Measurements from ENCODE around the gene FSCB. TPM values are rescaled to one million over a fixed set of nuclear protein-coding genes. Genes with fewer than 3 reads are reported as not detected.

Gene FSCB
- total and polyA plus RNA-seq, 12 donors = 0.11 to 0.67 TPM; not detected in 10

DNA sequence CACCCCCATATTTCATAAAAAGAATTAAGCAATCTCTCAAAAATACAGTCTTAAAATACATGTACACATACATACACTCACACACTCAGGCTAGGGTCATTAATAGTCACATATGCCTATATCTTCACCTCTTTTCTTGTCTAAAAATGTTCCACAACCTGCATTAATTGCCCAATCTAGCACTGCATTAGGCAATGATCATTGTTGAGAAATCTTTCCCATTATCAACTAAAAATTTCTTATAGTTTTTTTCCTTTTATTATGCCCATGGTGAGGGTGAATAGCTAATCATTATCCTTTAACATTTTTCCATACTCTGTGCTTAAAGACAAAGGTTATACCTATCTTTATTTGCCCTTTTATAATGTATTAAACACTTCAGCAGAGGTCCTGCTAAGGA is 38.3 kb downstream of the FSCB start:
- Histone ChIP-seq H3K27me3 (no peaks in the 10 kb centered on the region), H3K9me3 (replicated peaks in 1 of 3) (no peaks in the 10 kb centered on the region), H3K4me1 (replicated peaks in 1 of 2) (no peaks in the 10 kb centered on the region), H3K27ac (no peak overlapping the region), H3K4me3 (no peak overlapping the region), H3K36me3 (replicated peaks in 1 of 2) (no peaks in the 10 kb centered on the region)
- intact Hi-C loops (cut with DNase I) = no loop called here
- no peak for DNase-seq
- no peak for TF ChIP-seq POLR2A (IDR thresholded peaks at IDR 0.05)
- TF ChIP-seq, protein P1, sequence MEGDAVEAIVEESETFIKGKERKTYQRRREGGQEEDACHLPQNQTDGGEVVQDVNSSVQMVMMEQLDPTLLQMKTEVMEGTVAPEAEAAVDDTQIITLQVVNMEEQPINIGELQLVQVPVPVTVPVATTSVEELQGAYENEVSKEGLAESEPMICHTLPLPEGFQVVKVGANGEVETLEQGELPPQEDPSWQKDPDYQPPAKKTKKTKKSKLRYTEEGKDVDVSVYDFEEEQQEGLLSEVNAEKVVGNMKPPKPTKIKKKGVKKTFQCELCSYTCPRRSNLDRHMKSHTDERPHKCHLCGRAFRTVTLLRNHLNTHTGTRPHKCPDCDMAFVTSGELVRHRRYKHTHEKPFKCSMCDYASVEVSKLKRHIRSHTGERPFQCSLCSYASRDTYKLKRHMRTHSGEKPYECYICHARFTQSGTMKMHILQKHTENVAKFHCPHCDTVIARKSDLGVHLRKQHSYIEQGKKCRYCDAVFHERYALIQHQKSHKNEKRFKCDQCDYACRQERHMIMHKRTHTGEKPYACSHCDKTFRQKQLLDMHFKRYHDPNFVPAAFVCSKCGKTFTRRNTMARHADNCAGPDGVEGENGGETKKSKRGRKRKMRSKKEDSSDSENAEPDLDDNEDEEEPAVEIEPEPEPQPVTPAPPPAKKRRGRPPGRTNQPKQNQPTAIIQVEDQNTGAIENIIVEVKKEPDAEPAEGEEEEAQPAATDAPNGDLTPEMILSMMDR (IDR thresholded peaks at IDR 0.05) = no peak

DNA sequence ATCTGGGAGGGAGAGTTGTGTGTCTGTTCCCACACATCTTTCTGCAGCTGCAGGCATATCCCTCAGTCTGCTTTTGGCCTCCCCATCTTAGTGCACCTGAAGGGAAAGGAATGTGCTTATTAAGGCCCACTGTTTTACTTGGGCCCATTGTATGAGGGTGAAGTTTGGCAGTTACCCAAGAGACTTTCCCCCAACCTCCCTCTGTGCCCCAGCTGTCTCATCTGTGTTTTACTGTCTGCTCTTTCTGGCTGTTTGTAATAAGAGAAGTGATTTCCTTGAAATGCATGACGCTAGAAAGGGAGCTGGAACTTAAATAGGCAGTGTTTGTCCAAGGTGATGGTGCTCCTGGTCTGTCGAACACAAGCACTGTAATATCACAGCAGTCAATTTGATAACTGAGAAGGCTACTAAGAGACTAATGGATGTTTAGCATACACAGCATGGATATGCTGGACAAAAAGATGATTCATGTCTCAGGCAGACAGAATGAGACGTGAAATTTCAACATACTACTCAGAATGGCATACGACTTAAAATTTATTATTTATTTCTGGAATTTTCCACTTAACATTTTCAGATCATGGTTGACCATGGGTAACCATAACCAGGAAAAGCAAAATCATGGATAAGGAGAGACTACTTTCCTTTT is 43.6 kb downstream of the FSCB start:
- no peak overlapping the region for H3K27ac ChIP-seq
- no peak overlapping the region for H3K4me3 ChIP-seq
- no peaks in the 10 kb centered on the region for H3K27me3 ChIP-seq
- H3K4me1 ChIP-seq (replicated peaks in 1 of 2) = no peaks in the 10 kb centered on the region
- WGBS, 4 donors = 61 to 67% (median 62%) methylated on average over 4 of the region's 4 CpGs
- intact Hi-C loops (cut with DNase I) = no loop called here
- no peak for DNase-seq
- no peaks in the 10 kb centered on the region for H3K36me3 ChIP-seq (replicated peaks in 1 of 2)
- TF ChIP-seq, protein P1 (IDR thresholded peaks at IDR 0.05) = no peak
- no peak for TF ChIP-seq POLR2A (IDR thresholded peaks at IDR 0.05)
- H3K9me3 ChIP-seq (replicated peaks in 1 of 3) = no peaks in the 10 kb centered on the region

DNA sequence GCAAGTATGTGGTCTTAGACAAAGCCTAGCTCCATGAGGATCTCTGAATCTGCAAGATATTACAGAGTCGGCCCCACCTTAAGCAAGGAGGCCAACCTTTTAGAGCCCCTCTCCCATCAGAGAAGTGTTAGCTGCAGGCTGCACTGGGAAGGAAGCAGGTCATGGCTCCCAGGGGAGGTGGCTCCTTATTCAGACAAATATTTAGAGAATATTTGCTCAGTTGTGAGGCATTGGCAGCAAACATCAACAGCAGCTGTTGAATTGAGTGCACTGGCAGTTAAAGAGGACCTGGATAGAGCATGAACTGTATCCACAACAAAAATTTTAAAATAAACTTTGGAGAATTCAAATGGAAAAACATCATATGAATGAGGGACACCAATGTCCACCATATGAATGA is 44.7 kb downstream of the FSCB start:
- no peaks in the 10 kb centered on the region for H3K4me1 ChIP-seq (replicated peaks in 1 of 2)
- H3K36me3 ChIP-seq (replicated peaks in 1 of 2) = no peaks in the 10 kb centered on the region
- TF ChIP-seq POLR2A (IDR thresholded peaks at IDR 0.05) = no peak
- TF ChIP-seq, protein P1 (IDR thresholded peaks at IDR 0.05) = no peak
- no peak for DNase-seq
- intact Hi-C loops (cut with DNase I) = no loop called here
- H3K9me3 ChIP-seq (replicated peaks in 1 of 3) = no peaks in the 10 kb centered on the region
- no peak overlapping the region for H3K27ac ChIP-seq
- WGBS, 4 donors = 64 to 92% (median 82%) methylated on average over 1 of the region's 1 CpG
- no peaks in the 10 kb centered on the region for H3K27me3 ChIP-seq
- no peak overlapping the region for H3K4me3 ChIP-seq

DNA sequence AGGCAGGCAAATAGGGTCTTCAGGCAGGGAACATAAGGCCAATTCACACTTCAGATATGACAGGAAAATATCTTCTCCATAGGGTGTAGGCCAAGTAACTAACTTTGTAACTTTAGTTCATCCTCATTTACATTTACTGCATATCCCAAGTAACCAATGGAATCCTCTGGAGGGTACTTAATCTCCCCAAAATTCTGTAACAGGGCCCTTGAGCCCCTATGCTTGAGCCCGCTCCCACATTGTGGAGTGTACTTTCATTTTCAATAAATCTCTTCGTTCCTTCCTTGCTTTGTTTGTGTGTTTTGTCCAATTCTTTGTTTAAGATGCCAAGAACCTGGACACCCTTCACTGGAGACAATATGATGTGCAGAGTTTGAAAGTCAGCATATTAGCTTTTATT is 45.3 kb downstream of the FSCB start:
- 37 to 46% (median 45%) methylated on average over 2 of the region's 2 CpGs for WGBS, 4 donors
- no peak for DNase-seq
- H3K4me3 ChIP-seq = no peak overlapping the region
- no peaks in the 10 kb centered on the region for H3K36me3 ChIP-seq (replicated peaks in 1 of 2)
- no peak overlapping the region for H3K27ac ChIP-seq
- no peaks in the 10 kb centered on the region for H3K4me1 ChIP-seq (replicated peaks in 1 of 2)
- intact Hi-C loops (cut with DNase I) = no loop called here
- no peaks in the 10 kb centered on the region for H3K27me3 ChIP-seq
- no peak for TF ChIP-seq POLR2A (IDR thresholded peaks at IDR 0.05)
- TF ChIP-seq, protein P1 (IDR thresholded peaks at IDR 0.05) = no peak
- no peaks in the 10 kb centered on the region for H3K9me3 ChIP-seq (replicated peaks in 1 of 3)

Measured in adrenal gland (tissue), 12 donors.